ENCODE data around the gene FDX2. TPM values are rescaled to one million over a fixed set of nuclear protein-coding genes. Genes with fewer than 3 reads are reported as not detected.
A peak's percentile ranks its signal among the peaks of the same experiment; 100 is the strongest.

The FDX2 gene
- total and polyA plus RNA-seq, 2 donors (not counting 1 experiment from before 2014, with no cell fraction given): 13.9 to 21.5 TPM

- no peaks in the 10 kb centered on the region for H3K27me3 ChIP-seq (replicated peaks in 1 of 4; ENCODE audit: control extremely low read depth in 1 of 4, control insufficient read depth in 3 of 4, insufficient read depth in 4 of 4, low read length in 3 of 4)
- peak overlapping the region; percentile 74 for H3K9ac ChIP-seq (ENCODE audit: low read length)
- DNase-seq: peak; percentile 91
- peak overlapping the region; percentile 90 to 97 for H3K27ac ChIP-seq (ENCODE audit: low read length in 2 of 2)
- WGBS (ENCODE audit: insufficient coverage): 2% methylated on average over 59 of the region's 59 CpGs
- Mint-ChIP-seq H3K4me1 (peaks cover 32% of the 10 kb centered on the region), H3K4me3 (peak overlapping the region; percentile 88), H3K27me3 (no peaks in the 10 kb centered on the region), H3K9me3 (ENCODE audit: insufficient read depth) (no peaks in the 10 kb centered on the region), H3K27ac (peak overlapping the region; percentile 94)
- H3K36me3 ChIP-seq (replicated peaks in 1 of 2; ENCODE audit: control extremely low read depth in 1 of 2, control insufficient read depth in 1 of 2, extremely low read depth in 1 of 2, insufficient read depth in 2 of 2, low read length in 1 of 2): no peaks in the 10 kb centered on the region
- CTCF ChIA-PET: interaction anchor here (0.6 to 9.2 kb wide), 32 partner anchors 9 to 372 kb away, joined by 3 to 570 read pairs (median 5); partner anchors contain the start of genes CDC37, ICAM4, ICAM5 and KRI1
- TF ChIP-seq CTCF (IDR thresholded peaks at IDR 0.05) (peak; percentile 93), EZH2 (IDR thresholded peaks at IDR 0.05; ENCODE audit: borderline replicate concordance, insufficient read depth, low read depth, low read length, poor library complexity, severe bottlenecking) (no peak)
- no peaks in the 10 kb centered on the region for H4K20me1 ChIP-seq (ENCODE audit: control insufficient read depth, insufficient read depth, low read length, poor library complexity, severe bottlenecking)
- ATAC-seq (ENCODE audit: low read depth): peak; percentile 43
- H2AFZ ChIP-seq (ENCODE audit: insufficient read depth, low read depth, low read length, poor library complexity, severe bottlenecking): no peak overlapping the region
- peaks cover 13 to 35% of the 10 kb centered on the region in 2 donors for H3K4me1 ChIP-seq (ENCODE audit: control insufficient read depth in 2 of 2, insufficient read depth in 2 of 2, low read length in 2 of 2)
- peaks cover 3% of the 10 kb centered on the region for H3K79me2 ChIP-seq (ENCODE audit: control insufficient read depth, insufficient read depth, low read length)
- peak overlapping the region; percentile 84 for H3K4me2 ChIP-seq (replicated peaks; ENCODE audit: low read depth, low read length, poor library complexity, severe bottlenecking)
- H3K9me3 ChIP-seq (ENCODE audit: control extremely low read depth in 1 of 3, control insufficient read depth in 2 of 3, insufficient read depth in 1 of 3, low read length in 2 of 3): no peaks in the 10 kb centered on the region
- H3K4me3 ChIP-seq (ENCODE audit: control extremely low read depth in 1 of 5, extremely low read depth in 1 of 5, insufficient read depth in 1 of 5, low read depth in 2 of 5, low read length in 4 of 5): peak overlapping the region; percentile 1 to 72 (median 56)
- intact Hi-C loops (cut with micrococcal nuclease): loop anchor here (1.0 to 5.0 kb wide), 8 partner anchors 17 to 337 kb away; partner anchors contain the start of genes FDX2, ICAM4, RAVER1 and TYK2
- POLR2A ChIA-PET: interaction anchor here (0.9 to 3.5 kb wide), 11 partner anchors 11 to 375 kb away, joined by 3 to 32 read pairs (median 6); partner anchors contain the start of genes ICAM4, ICAM5, RAVER1 and TYK2
Measured at GRCh38 chr19:10269333-10270179, 46.3 kb downstream of the FDX2 start.

Measured in B cell (primary cell).